GM20000 (cell line): ENCODE data around the gene SCAP.
A peak's percentile ranks its signal among the peaks of the same experiment; 100 is the strongest.

Source experiments
- DNase-seq: peaks from one replicate; pipeline ENCODE4 v3.0.0; 2012; ENCODE audit warnings: low spot score
- CTCF ChIP-seq: IDR thresholded peaks from 2 replicates; pipeline ENCODE4 v1.5.1; 2012; ENCODE audit warnings: mild to moderate bottlenecking, control low read depth; ENCODE audit errors: extremely low read depth, missing control alignments

Gene SCAP

DNA sequence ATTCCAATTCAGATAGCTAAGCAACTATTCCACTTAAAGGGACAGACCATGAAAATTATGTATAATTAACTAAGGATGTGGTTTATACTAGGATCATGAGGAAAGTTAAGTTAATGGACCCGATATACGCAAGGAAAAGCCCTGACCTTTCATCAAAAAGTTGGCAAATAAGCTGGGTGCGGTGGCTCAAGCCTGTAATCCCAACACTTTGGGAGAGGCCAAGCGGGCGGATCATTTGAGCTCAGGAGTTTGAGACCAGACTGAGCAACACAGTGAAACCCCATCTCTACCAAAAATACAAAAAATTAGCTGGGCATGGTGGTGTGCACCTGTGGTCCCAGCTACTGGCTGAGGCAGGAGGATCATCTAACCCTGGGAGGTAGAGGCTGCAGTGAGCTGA is 39.6 kb downstream of the SCAP start:
- TF ChIP-seq CTCF: no peak
- no peak for DNase-seq

DNA sequence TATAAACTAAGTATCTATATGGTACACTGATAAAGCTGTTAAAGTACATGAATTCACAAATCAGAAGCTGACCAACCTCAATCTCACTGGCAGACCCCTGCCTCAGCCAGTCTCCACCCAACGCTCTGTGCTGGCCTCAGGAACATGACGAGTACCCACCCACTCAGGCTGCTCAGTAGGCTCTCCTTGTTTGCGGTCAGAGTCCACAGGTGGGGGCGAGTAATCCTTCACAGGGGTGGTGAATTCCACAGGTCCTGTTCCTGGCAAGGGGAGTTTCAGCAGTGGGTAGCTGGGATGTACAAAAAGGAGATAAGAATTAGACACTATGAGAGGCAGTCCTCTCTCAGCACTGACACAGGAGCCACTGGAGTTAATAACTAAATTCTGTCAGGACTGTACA is 40.9 kb downstream of the SCAP start:
- no peak for TF ChIP-seq CTCF
- no peak for DNase-seq

DNA sequence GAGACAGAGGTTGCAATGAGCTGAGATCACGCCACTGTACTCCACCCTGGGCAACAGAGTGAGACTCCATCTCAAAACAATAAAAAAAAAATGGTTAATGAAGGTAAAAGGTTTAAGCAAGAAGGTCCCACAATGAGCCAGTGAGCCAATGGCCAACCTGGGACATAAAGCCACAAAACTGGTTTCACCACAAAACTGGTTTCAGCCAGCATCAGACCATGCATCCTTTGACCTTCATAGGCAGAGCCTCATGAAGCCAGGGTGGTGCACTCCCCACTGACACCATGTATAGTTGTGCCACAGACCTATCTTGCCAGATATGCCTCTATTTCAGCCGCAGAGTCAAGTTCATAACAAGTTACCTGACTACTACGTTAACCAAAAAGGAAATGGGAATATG is 41.9 kb downstream of the SCAP start:
- TF ChIP-seq CTCF: no peak
- no peak for DNase-seq

GRCh38 chr3:47432673-47433072 is 43.1 kb downstream of the SCAP start:
- DNase-seq: no peak
- TF ChIP-seq CTCF: no peak

DNA sequence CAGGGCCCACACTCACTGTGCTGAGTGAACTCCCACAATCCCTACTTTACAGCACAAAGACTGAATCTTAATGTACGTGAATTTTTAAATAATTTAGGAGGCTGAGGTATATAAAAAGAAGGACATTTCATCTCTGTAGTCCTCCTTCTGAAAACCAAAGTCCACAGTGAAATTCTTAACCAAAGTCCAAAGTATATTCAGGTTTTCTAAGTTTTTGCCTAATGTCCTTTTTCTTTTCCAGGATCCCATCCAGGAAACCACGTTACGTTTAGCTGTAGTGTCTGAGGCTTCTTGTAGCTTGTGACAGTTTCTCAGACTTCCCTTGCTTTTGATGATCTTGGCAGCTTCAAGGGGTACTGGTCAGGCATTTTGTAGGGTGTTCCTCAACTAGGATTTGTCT is 44.5 kb downstream of the SCAP start:
- TF ChIP-seq CTCF: no peak
- no peak for DNase-seq

DNA sequence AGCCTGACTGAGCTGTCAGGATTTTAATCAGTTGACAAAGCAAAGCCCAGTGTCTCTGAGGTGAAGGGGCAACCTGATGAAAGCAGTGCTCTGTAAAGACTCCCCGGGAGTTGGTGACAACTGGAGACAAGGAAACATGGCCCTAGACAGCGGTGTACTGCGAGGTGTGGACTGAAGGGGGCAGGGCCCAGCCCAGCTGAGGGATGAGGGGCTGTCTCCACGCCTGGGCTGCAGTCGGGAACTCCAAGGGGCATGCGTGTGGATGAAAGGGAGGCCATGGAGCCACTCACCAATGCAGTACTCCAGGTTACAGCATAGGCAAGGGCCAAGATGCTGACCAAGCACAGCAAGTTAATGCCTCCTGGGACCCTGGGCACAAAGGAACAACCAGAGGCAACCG is 45.1 kb downstream of the SCAP start:
- peak; percentile 1 for DNase-seq
- TF ChIP-seq CTCF: no peak

- no peak for TF ChIP-seq CTCF
- DNase-seq: peak; percentile 1
Measured at GRCh38 chr3:47429476-47430270, 46.1 kb downstream of the SCAP start.
